AG09319 (cell line): Measurements from ENCODE around the gene TMEM156.
"Not testable (repeated sequence)": the region's sequence is repeated elsewhere in the genome, so short reads cannot be mapped to it uniquely, and the experiment has no call there.

Experiments used
- DNase-seq: peaks from one replicate; pipeline ENCODE4 v3.0.0-alpha.2; 2010; ENCODE audit warnings: low read depth; ENCODE audit errors: extremely low read depth
- TF ChIP-seq, protein P1 (sequence below): IDR thresholded peaks from 2 replicates; pipeline ENCODE4 v1.5.1; 2011; ENCODE audit warnings: low read depth, mild to moderate bottlenecking, inconsistent platforms, low read length, moderate library complexity

The TMEM156 gene

DNA sequence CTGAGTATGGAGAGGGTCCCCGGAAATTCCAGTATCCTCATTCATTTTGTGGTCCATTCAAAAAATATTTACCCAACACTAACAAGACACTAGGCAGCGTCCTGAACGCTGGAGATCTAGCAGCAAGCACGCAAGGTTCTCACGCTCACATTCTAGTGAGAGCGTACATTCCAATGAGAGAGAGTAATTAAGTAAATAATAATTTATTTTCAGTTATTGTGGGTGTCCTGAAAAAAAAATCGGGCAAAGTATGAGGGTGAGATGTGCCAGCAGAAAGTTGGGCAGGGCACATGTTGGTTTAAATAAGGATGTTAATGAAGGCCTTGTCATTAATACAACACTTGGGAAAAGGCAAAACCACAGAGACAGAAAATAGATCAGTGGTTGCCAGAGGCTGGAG, 4.0 kb upstream of the TMEM156 start:
- TF ChIP-seq, protein P1, sequence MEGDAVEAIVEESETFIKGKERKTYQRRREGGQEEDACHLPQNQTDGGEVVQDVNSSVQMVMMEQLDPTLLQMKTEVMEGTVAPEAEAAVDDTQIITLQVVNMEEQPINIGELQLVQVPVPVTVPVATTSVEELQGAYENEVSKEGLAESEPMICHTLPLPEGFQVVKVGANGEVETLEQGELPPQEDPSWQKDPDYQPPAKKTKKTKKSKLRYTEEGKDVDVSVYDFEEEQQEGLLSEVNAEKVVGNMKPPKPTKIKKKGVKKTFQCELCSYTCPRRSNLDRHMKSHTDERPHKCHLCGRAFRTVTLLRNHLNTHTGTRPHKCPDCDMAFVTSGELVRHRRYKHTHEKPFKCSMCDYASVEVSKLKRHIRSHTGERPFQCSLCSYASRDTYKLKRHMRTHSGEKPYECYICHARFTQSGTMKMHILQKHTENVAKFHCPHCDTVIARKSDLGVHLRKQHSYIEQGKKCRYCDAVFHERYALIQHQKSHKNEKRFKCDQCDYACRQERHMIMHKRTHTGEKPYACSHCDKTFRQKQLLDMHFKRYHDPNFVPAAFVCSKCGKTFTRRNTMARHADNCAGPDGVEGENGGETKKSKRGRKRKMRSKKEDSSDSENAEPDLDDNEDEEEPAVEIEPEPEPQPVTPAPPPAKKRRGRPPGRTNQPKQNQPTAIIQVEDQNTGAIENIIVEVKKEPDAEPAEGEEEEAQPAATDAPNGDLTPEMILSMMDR = no peak
- no peak for DNase-seq

DNA sequence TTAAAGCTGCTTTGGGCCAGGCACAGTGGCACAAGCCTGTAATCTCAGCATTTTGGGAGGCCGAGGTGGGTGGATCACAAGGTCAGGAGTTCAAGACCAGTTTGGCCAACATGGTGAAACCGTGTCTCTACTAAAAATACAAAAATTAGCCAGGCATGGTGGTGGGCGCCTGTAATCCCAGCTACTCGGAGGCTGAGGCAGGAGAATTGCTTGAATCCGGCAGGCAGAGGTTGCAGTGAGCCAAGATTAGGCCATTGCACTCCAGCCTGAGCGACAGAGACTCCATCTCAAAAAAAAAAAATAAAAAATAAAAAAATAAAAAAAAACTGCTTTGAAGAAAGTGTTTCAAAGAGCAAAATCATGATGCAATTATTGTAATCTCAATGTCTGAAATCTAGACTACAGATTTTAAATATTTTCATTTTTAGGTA, 604 bp downstream of the TMEM156 start:
- DNase-seq = not testable (repeated sequence)

DNA sequence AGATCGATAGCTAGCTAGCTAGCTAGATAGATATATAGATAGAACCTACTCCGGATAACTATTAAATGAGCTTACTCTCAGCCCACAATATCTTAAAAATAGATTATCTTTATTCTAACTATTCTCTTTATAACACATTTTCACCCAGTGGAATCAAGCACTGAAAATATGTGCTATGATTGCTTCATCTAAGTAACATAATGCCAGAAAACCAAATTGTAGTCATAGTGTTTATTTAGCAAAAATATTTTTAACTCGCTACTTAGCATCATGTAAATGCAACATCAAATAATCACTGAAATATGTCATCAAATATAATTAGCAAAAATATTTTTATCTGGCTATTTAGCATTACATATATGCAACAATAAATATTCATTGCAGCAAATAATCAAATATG, 1.5 kb downstream of the TMEM156 start:
- TF ChIP-seq, protein P1 = no peak
- no peak for DNase-seq

DNA sequence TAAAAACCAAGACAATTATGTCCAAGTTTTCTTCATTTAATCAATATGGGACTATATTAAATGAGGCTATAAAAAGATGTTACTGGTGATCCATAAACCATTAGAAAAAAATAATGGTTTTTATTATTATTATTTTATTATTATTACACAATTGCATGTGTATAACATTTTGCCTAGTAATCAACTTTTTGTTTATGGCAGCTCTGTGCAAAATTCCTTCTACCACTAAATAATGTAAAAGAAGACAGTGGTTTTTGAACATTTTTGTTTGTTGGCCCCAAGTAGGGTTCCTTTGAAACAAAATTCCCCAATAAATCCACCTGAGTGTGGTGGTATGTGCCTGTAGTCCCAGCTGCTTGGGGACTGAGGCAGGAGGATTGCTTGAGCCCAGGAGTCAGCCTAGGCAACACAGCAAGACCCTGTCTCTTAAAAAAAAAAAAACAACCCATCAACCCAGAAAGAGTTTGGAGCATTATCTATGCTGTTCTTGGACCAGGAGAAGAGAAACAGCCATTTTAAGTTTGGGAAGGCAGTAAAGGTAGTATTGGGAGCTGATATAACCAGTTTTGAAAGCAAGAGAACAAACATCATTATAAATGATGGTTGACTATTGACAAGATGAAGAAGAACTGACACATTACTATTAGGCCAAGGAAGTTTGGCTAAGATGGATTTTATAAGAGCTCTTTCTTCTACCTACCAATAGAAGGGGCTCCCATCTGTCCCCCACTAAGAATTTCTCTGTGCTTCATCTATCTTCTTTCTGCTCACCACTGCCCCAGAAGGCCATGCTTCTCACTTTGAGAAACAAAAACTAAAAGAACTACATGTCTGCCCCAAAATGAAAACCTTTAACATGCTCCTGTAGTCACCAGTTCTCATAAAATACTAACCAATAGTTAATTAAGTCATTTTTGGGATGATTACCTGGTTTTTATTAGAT, 2.2 kb downstream of the TMEM156 start:
- TF ChIP-seq, protein P1 = no peak
- DNase-seq = no peak

DNA sequence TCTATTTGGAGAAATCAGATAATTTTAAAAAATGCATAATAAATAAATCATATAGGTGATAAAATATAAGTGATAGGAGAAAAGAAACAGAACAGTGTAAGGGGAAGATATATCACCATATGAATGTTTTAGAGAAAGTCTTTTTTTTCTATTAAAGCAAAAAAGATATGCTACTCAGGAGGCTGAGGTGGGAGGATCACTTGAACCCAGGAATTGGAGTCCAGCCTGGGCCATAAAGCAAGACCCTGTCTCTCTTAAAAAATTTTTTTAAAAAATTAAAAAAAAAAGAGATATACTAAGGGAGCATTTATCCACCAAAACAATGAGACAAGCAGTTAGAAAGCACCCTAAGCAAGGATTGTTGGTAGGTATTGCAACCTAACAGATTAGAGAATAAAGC, 6.1 kb downstream of the TMEM156 start:
- DNase-seq = no peak
- TF ChIP-seq, protein P1 = no peak

DNA sequence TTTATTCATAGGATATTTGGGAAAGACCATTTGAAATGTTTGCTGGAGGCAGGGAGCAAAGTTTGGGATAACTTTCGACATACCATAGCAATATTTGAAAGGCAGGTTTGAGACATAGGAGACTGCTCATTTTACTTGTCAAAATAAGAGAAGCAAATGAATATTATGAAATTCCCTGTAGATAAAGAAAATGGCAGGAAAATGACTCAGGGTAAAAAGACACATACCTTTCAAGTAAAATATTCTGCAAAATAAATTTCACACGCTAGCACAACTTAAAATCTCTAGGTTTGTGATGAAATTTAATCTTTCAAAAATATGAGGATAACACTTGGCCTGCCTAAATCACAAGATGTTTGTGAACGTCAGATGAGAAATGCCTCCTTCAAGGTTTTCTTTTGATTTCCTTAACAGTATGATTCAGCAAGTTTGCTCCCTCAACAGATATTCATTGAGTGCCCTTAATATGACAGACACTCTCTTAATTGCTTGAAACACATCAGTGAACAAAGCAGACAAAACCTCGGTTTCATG, 6.6 kb downstream of the TMEM156 start:
- DNase-seq = no peak
- TF ChIP-seq, protein P1 = no peak

DNA sequence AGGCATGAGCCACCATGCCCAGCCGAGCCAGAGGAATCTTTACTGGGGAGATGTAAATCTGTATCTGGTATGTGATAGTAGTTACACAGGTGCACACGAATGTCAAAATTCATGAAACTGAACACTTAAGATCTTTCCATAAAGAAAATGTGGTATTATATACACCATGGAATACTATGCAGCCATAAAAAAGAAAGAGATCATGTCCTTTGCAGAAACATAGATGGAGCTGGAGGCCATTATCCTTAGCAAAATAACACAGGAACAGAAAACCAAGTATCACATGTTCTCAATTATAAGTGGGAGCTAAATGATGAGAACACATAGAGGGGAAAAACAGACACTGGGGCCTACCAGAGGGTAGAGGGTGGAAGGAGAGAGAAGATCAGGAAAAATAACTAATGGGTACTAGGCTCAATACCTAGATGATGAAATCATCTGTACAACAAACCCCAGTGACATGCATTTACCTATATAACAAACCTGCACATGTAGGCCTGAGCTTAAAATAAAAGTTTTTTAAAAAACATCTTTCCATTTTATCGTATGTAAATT, 7.8 kb downstream of the TMEM156 start:
- TF ChIP-seq, protein P1 = no peak

More for the DNA sequence above, 7.8 kb downstream of the TMEM156 start:
- DNase-seq = no peak
